GM12878 (cell line): ENCODE results near the gene NTM.

ENCODE experiments used
- ASH2L ChIP-seq: fragments of 300-600, 200-600 bp; sonication (generic); IDR thresholded peaks from 2 replicates; pipeline ENCODE4 v1.6.1; 2017; ENCODE audit warnings: low read depth, mild to moderate bottlenecking, borderline replicate concordance
- CHD1 ChIP-seq: IDR thresholded peaks from 2 replicates; pipeline ENCODE4 v1.6.1; 2012; ENCODE audit warnings: low read depth, low read length, improper control_type of control experiment
- CREM ChIP-seq: IDR thresholded peaks from 2 replicates; pipeline ENCODE4 v1.6.1; 2014; ENCODE audit warnings: antibody characterized with exemption, low read depth
- EP300 ChIP-seq, 2 experiments: fragments of 150-350 bp in 1 of 2; IDR thresholded peaks; 2 replicates each; pipeline ENCODE4 v1.6.1; 2011 to 2012; ENCODE audit warnings: low read depth in 2 of 2, low read length in 2 of 2, borderline replicate concordance in 1 of 2, improper control_type of control experiment in 1 of 2, inconsistent platforms in 1 of 2; ENCODE audit not compliant: control insufficient read depth in 1 of 2
- MLLT1 ChIP-seq: fragments of 450-650 bp; IDR thresholded peaks from 2 replicates; pipeline ENCODE4 v1.6.1; 2016; ENCODE audit warnings: mild to moderate bottlenecking
- POLR2A ChIP-seq: IDR thresholded peaks from 2 replicates; pipeline ENCODE4 v1.6.1; 2011; ENCODE audit warnings: low read depth, mild to moderate bottlenecking, low read length
- RAD21 ChIP-seq: IDR thresholded peaks from 2 replicates; pipeline ENCODE4 v1.6.1; 2011; ENCODE audit warnings: mild to moderate bottlenecking, low read depth, low read length, moderate library complexity; ENCODE audit not compliant: insufficient read depth
- RB1 ChIP-seq: fragments of 450-650 bp; formaldehyde crosslinking; IDR thresholded peaks from 2 replicates; pipeline ENCODE4 v1.6.1; 2017; ENCODE audit warnings: mild to moderate bottlenecking, borderline replicate concordance
- REST ChIP-seq: IDR thresholded peaks from 2 replicates; pipeline ENCODE4 v1.6.1; 2012; ENCODE audit warnings: mild to moderate bottlenecking, low read depth, low read length
- RFX5 ChIP-seq: IDR thresholded peaks from 2 replicates; pipeline ENCODE4 v1.6.1; 2011; ENCODE audit warnings: low read depth, low read length, improper control_type of control experiment
- SPI1 ChIP-seq: IDR thresholded peaks from 2 replicates; pipeline ENCODE4 v1.6.1; 2011; ENCODE audit warnings: low read depth, mild to moderate bottlenecking, low read length, moderate library complexity, borderline replicate concordance; ENCODE audit not compliant: insufficient read depth
- USF2 ChIP-seq: IDR thresholded peaks from 2 replicates; pipeline ENCODE4 v1.6.1; 2011; ENCODE audit warnings: low read depth, low read length, improper control_type of control experiment, borderline replicate concordance
- TF ChIP-seq, protein P1 (sequence below), 3 experiments: IDR thresholded peaks in 2 of 3; conservative IDR thresholded peaks in 1 of 3; 2 replicates each; pipeline ENCODE4 v1.5.1; 2011; ENCODE audit warnings: low read depth in 3 of 3, low read length in 3 of 3, mild to moderate bottlenecking in 3 of 3, control low read depth in 2 of 3, moderate library complexity in 2 of 3, inconsistent platforms in 1 of 3, mixed read lengths in 1 of 3; ENCODE audit not compliant: control insufficient read depth in 2 of 3, insufficient read depth in 1 of 3; ENCODE audit errors: extremely low read depth in 1 of 3
- TF ChIP-seq, protein P2 (sequence below): fragments of 450-650 bp; IDR thresholded peaks from 2 replicates; pipeline ENCODE4 v1.6.1; 2017; ENCODE audit warnings: mild to moderate bottlenecking, moderate library complexity

- TF ChIP-seq RAD21 (no peak), USF2 (no peak), MLLT1 (no peak), RB1 (no peak), ASH2L (no peak), POLR2A (no peak), CHD1 (no peak), SPI1 (no peak), EP300 (IDR thresholded peaks at IDR 0.05; ENCODE audit: borderline replicate concordance in 1 of 2, control insufficient read depth in 1 of 2, low read depth in 2 of 2, low read length in 2 of 2) (no peak), REST (no peak), RFX5 (no peak), CREM (no peak)
- TF ChIP-seq, protein P1, sequence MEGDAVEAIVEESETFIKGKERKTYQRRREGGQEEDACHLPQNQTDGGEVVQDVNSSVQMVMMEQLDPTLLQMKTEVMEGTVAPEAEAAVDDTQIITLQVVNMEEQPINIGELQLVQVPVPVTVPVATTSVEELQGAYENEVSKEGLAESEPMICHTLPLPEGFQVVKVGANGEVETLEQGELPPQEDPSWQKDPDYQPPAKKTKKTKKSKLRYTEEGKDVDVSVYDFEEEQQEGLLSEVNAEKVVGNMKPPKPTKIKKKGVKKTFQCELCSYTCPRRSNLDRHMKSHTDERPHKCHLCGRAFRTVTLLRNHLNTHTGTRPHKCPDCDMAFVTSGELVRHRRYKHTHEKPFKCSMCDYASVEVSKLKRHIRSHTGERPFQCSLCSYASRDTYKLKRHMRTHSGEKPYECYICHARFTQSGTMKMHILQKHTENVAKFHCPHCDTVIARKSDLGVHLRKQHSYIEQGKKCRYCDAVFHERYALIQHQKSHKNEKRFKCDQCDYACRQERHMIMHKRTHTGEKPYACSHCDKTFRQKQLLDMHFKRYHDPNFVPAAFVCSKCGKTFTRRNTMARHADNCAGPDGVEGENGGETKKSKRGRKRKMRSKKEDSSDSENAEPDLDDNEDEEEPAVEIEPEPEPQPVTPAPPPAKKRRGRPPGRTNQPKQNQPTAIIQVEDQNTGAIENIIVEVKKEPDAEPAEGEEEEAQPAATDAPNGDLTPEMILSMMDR (IDR thresholded peaks at IDR 0.05 in 2 of 3, conservative IDR thresholded peaks at IDR 0.05 in 1 of 3; ENCODE audit: control insufficient read depth in 2 of 3, extremely low read depth in 1 of 3, insufficient read depth in 1 of 3, low read depth in 3 of 3, low read length in 3 of 3) = no peak
- TF ChIP-seq, protein P2, sequence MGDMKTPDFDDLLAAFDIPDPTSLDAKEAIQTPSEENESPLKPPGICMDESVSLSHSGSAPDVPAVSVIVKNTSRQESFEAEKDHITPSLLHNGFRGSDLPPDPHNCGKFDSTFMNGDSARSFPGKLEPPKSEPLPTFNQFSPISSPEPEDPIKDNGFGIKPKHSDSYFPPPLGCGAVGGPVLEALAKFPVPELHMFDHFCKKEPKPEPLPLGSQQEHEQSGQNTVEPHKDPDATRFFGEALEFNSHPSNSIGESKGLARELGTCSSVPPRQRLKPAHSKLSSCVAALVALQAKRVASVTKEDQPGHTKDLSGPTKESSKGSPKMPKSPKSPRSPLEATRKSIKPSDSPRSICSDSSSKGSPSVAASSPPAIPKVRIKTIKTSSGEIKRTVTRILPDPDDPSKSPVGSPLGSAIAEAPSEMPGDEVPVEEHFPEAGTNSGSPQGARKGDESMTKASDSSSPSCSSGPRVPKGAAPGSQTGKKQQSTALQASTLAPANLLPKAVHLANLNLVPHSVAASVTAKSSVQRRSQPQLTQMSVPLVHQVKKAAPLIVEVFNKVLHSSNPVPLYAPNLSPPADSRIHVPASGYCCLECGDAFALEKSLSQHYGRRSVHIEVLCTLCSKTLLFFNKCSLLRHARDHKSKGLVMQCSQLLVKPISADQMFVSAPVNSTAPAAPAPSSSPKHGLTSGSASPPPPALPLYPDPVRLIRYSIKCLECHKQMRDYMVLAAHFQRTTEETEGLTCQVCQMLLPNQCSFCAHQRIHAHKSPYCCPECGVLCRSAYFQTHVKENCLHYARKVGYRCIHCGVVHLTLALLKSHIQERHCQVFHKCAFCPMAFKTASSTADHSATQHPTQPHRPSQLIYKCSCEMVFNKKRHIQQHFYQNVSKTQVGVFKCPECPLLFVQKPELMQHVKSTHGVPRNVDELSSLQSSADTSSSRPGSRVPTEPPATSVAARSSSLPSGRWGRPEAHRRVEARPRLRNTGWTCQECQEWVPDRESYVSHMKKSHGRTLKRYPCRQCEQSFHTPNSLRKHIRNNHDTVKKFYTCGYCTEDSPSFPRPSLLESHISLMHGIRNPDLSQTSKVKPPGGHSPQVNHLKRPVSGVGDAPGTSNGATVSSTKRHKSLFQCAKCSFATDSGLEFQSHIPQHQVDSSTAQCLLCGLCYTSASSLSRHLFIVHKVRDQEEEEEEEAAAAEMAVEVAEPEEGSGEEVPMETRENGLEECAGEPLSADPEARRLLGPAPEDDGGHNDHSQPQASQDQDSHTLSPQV = no peak
Observed at GRCh38 chr11:131985846-131986301, 615.5 kb downstream of the NTM start.
